PC-9 (cell line): ENCODE results near the gene BMP8A. TPM values are rescaled to one million over a fixed set of nuclear protein-coding genes. Genes with fewer than 3 reads are reported as not detected.

Experiments used
- BruUV-seq: library from RNA; stranded (reverse); fragments of 400-500 nt; replicated peaks from 2 replicates; lab custom pipeline; 2021; lab: Mats Ljungman, UMichigan
- CTCF ChIA-PET: fragments of 300-600 bp; sonication (Branson Sonifier 250); formaldehyde crosslinking; loops from one replicate; lab custom pipeline; 2022; ENCODE audit warnings: antibody characterized with exemption; lab: Charles Lee
- POLR2A ChIA-PET: fragments of 300-600 bp; sonication (Branson Sonifier 250); formaldehyde crosslinking; loops from one replicate; lab custom pipeline; 2022; ENCODE audit warnings: antibody characterized with exemption; ENCODE audit not compliant: unreplicated experiment; lab: Charles Lee
- DNase-seq, 2 experiments: peaks; one replicate each; pipeline versions ENCODE4 v3.0.0 to v3.0.0-alpha.2; 2015 to 2022; ENCODE audit warnings: mixed read lengths in 1 of 2
- H2AFZ ChIP-seq: fragments of 200-600 bp; sonication (generic); 2 replicates; pipeline ENCODE4 v1.8.1; 2017; ENCODE audit warnings: antibody characterized with exemption
- H3F3A ChIP-seq: fragments of 200-600 bp; sonication (generic); 2 replicates; pipeline ENCODE4 v1.8.1; 2017; ENCODE audit warnings: antibody characterized with exemption, mild to moderate bottlenecking, low read depth; ENCODE audit not compliant: insufficient read depth
- H3K27ac ChIP-seq: fragments of 200-600 bp; sonication (generic); 2 replicates; pipeline ENCODE4 v1.6.1; 2016; ENCODE audit warnings: mixed run types
- H3K27me3 ChIP-seq: fragments of 200-600 bp; sonication (generic); 2 replicates; pipeline ENCODE4 v1.6.1; 2016; ENCODE audit warnings: low read depth, mixed run types; ENCODE audit not compliant: insufficient read depth
- H3K36me3 ChIP-seq: fragments of 200-600 bp; sonication (generic); 2 replicates; pipeline ENCODE4 v1.6.1; 2016; ENCODE audit warnings: low read depth, mixed run types
- H3K4me1 ChIP-seq: fragments of 200-600 bp; sonication (generic); replicated peaks from 2 replicates; pipeline ENCODE4 v1.6.1; 2016; ENCODE audit warnings: mixed run types; ENCODE audit not compliant: insufficient read depth
- H3K4me2 ChIP-seq: fragments of 200-600 bp; sonication (generic); 2 replicates; pipeline ENCODE4 v1.6.1; 2017; ENCODE audit warnings: mixed run types
- H3K4me3 ChIP-seq: fragments of 200-600 bp; sonication (generic); 2 replicates; pipeline ENCODE4 v1.6.1; 2016; ENCODE audit warnings: mixed run types
- H3K79me2 ChIP-seq: fragments of 200-600 bp; sonication (generic); 2 replicates; pipeline ENCODE4 v1.6.1; 2017; ENCODE audit warnings: low read depth, mixed run types
- H3K9me2 ChIP-seq: fragments of 200-600 bp; sonication (generic); 2 replicates; pipeline ENCODE4 v1.8.1; 2017; ENCODE audit warnings: mild to moderate bottlenecking; ENCODE audit not compliant: insufficient read depth
- H3K9me3 ChIP-seq: fragments of 200-600 bp; sonication (generic); 2 replicates; pipeline ENCODE4 v1.8.1; 2016; ENCODE audit warnings: low read depth; ENCODE audit not compliant: insufficient read depth
- H4K20me1 ChIP-seq: fragments of 200-600 bp; sonication (generic); 2 replicates; pipeline ENCODE4 v1.8.1; 2017; ENCODE audit not compliant: insufficient read depth
- CTCF ChIP-seq: fragments of 200-600 bp; sonication (generic); conservative IDR thresholded peaks from 2 replicates; pipeline ENCODE4 v1.6.1; 2017; ENCODE audit warnings: mixed run types, antibody characterized with exemption, mild to moderate bottlenecking, moderate library complexity
- EZH2 ChIP-seq: fragments of 200-600 bp; sonication (generic); IDR thresholded peaks from 2 replicates; pipeline ENCODE4 v1.8.0; 2017; ENCODE audit warnings: antibody characterized with exemption, low read depth
- intact Hi-C: fragments of 100-400 bp; cut with micrococcal nuclease; formaldehyde crosslinking; loops from one replicate; pipeline ENCODE4 v1.10.0; 2022; ENCODE audit not compliant: unreplicated experiment
- total RNA-seq: library from RNA; stranded (reverse); gene quantifications from 2 replicates; pipeline ENCODE4 v1.2.3, GENCODE V29; 2021

Gene BMP8A
- total RNA-seq, 1 experiment from 2014 or later: 0.31 TPM

- H3K4me2 ChIP-seq: no peak overlapping the region
- no peak overlapping the region for H2AFZ ChIP-seq
- no peaks in the 10 kb centered on the region for H3K79me2 ChIP-seq
- ChIA-PET POLR2A (interaction anchor here (0.6 kb wide), 1 partner anchor 103 kb away, joined by 6 read pairs; no protein-coding TSS in a partner anchor), CTCF (no interaction called here)
- no peaks in the 10 kb centered on the region for H4K20me1 ChIP-seq
- no peaks in the 10 kb centered on the region for H3K36me3 ChIP-seq
- no peaks in the 10 kb centered on the region for H3K4me1 ChIP-seq
- DNase-seq: no peak
- no peak overlapping the region for H3K27ac ChIP-seq
- intact Hi-C loops: no loop called here
- no peaks in the 10 kb centered on the region for H3K9me2 ChIP-seq
- H3K9me3 ChIP-seq: no peaks in the 10 kb centered on the region
- no peak overlapping the region for H3K4me3 ChIP-seq
- no peak for TF ChIP-seq CTCF
- no peak for TF ChIP-seq EZH2
- H3K27me3 ChIP-seq: no peaks in the 10 kb centered on the region
- BruUV-seq: no TSS peak
- peaks cover 11% of the 10 kb centered on the region for H3F3A ChIP-seq
Measured at GRCh38 chr1:39554277-39554676, 62.8 kb downstream of the BMP8A start.

GRCh38 chr1:39561279-39561678 lies 69.8 kb downstream of the BMP8A start:
- Histone ChIP-seq H3K4me1 (no peaks in the 10 kb centered on the region), H4K20me1 (peaks cover 61% of the 10 kb centered on the region), H2AFZ (no peak overlapping the region), H3K27ac (no peak overlapping the region), H3K9me3 (no peaks in the 10 kb centered on the region), H3K9me2 (no peaks in the 10 kb centered on the region), H3F3A (peaks cover 72% of the 10 kb centered on the region), H3K79me2 (peaks cover 3% of the 10 kb centered on the region; the same call in 1 of the 2 replicates), H3K4me2 (no peak overlapping the region), H3K27me3 (no peaks in the 10 kb centered on the region), H3K4me3 (no peak overlapping the region), H3K36me3 (peaks cover 52% of the 10 kb centered on the region)
- TF ChIP-seq EZH2: no peak
- TF ChIP-seq CTCF: no peak
- DNase-seq: no peak
- intact Hi-C loops: no loop called here
- ChIA-PET CTCF (no interaction called here), POLR2A (interaction anchor here (0.6 kb wide), 1 partner anchor 633 kb away, joined by 11 read pairs; no protein-coding TSS in a partner anchor)
- BruUV-seq: no TSS peak

- Histone ChIP-seq H3K4me1 (no peaks in the 10 kb centered on the region), H3K9me2 (no peaks in the 10 kb centered on the region), H3K79me2 (peaks cover 19% of the 10 kb centered on the region; the same call in 1 of the 2 replicates), H3K27me3 (no peaks in the 10 kb centered on the region), H3K27ac (no peak overlapping the region), H2AFZ (no peak overlapping the region), H4K20me1 (peaks cover 77% of the 10 kb centered on the region), H3K9me3 (no peaks in the 10 kb centered on the region), H3K4me3 (no peak overlapping the region), H3F3A (peaks cover 85% of the 10 kb centered on the region), H3K4me2 (no peak overlapping the region), H3K36me3 (peaks cover 67% of the 10 kb centered on the region)
- intact Hi-C loops: no loop called here
- TF ChIP-seq EZH2 (no peak), CTCF (no peak)
- ChIA-PET POLR2A (no interaction called here), CTCF (no interaction called here)
- no peak for DNase-seq
- no TSS peak for BruUV-seq
Measured at GRCh38 chr1:39562886-39563285, 71.5 kb downstream of the BMP8A start.
